ENCODE measurements around the gene SURF6.

- TF ChIP-seq CTCF (conservative IDR thresholded peaks at IDR 0.05) (no peak), EZH2 (IDR thresholded peaks at IDR 0.05; ENCODE audit: low read depth) (no peak)
Observed at GRCh38 chr9:133339641-133340040, 3.7 kb upstream of the SURF6 start.
